ENCODE data around the gene UPK1A.

The UPK1A gene

DNA sequence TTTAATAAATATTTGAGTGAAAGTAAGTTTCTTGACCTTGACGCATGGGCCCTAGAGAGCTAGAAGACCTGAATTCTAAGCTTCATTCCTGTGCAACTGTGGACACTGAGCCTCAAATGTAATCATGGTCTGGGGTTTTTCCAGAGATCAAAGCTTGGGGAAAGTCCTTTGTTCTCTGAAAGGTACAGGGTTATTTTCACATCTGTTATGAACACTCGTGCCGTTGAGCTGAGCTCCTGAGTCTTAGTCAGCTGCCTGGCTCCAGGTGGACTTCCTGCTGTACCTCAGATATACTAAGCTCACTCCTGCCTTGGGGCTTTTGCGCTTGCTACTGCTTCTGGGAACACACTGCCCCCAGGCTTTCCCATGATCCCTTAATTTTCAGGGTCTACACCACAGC is 30.5 kb downstream of the UPK1A start:
- DNase-seq (ENCODE audit: insufficient read length, low spot score), result no peak
- TF ChIP-seq, protein P1, sequence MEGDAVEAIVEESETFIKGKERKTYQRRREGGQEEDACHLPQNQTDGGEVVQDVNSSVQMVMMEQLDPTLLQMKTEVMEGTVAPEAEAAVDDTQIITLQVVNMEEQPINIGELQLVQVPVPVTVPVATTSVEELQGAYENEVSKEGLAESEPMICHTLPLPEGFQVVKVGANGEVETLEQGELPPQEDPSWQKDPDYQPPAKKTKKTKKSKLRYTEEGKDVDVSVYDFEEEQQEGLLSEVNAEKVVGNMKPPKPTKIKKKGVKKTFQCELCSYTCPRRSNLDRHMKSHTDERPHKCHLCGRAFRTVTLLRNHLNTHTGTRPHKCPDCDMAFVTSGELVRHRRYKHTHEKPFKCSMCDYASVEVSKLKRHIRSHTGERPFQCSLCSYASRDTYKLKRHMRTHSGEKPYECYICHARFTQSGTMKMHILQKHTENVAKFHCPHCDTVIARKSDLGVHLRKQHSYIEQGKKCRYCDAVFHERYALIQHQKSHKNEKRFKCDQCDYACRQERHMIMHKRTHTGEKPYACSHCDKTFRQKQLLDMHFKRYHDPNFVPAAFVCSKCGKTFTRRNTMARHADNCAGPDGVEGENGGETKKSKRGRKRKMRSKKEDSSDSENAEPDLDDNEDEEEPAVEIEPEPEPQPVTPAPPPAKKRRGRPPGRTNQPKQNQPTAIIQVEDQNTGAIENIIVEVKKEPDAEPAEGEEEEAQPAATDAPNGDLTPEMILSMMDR (IDR thresholded peaks at IDR 0.05; ENCODE audit: insufficient read depth, missing control alignments), result no peak
- FAIRE-seq, result no peak

DNA sequence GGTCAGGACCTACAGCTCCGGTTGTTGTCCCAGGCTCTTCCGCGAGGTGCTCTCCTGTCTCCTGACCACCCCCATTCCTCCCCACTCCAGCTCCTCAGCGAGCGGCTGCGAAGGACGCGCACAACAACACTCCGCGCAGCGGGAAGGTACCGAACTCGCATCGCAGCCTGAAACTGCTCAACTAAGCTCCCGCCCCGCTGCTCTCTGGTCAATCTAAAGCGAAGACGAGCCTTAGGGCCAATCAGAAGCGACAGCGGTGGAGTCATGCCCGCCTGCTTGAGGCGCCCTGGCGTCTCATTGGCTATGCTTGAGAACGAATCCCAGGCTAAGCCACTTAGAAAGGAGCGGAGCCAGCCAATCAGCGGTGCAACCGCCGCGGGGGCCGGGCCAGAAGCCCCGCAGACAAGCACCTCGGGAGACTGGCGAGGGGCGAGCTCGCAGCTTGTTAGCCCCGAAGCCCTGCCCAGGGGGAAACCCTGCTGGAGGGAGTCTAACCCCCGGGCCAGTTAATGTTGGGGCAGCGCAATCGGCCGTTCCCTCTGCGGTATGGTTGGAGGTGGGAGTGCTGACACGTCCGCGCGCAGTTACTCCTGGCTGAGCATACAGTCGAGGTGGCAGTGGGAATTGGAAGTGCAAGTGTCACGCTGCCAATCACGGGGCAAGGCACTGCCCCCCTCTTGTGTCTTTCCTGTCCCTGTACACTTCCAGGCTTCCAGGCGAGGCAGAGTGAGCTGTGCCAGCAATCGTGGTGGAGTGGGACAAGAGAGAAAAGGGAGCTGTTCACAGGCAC is 36.1 kb downstream of the UPK1A start:
- TF ChIP-seq, protein P1 (IDR thresholded peaks at IDR 0.05; ENCODE audit: insufficient read depth, missing control alignments), result no peak
- FAIRE-seq (peak; percentile 6), DNase-seq (ENCODE audit: insufficient read length, low spot score) (peak; percentile 97)

DNA sequence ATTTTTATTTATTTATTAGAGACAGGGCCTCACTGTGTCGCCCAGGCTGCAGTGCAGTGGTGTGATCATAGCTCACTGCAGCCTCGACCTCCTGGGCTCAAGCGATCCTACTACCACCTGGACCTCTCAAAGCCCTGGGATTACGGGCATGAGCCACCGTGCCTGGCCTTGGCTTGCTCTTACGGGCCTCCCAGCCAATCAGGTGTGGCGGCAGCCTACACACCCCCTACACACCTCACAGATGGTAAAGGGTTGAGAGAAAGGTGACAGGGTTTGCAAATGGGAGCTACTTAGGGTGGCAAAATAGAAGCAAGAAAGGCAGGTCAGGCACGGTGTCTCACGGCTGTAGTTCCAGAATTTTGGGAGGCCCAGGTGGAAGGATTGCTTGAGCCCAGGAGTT is 37.0 kb downstream of the UPK1A start:
- no peak for DNase-seq (ENCODE audit: insufficient read length, low spot score)
- FAIRE-seq, result no peak
- TF ChIP-seq, protein P1 (IDR thresholded peaks at IDR 0.05; ENCODE audit: insufficient read depth, missing control alignments), result no peak

DNA sequence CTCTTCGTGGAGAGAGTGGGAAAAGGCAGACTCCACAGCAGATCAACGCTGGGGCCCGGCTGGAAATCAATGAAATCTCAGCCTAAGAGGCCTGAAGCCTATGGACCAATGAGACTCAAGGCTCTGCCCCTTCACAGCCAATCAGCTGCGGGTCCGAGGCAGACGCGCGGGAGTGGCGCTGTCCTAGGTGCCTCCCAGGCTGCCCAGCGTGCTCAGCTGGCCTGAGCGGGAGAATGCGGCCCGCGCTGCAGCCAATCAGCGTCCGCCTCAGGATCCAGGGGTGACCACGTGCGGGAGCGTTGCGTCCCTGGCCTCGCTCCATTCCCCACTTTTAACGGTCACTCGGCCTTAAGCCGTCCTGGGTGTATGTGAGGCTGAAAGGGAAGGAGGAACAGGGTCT is 37.9 kb downstream of the UPK1A start, which contains the start of gene ZBTB32:
ZBTB32 (plus strand) TSS at position 341 of the 400 bp plus-strand sequence. CDS start 10,069 bp downstream, outside the sequence.
- TF ChIP-seq, protein P1 (IDR thresholded peaks at IDR 0.05; ENCODE audit: insufficient read depth, missing control alignments), result no peak
- DNase-seq (ENCODE audit: insufficient read length, low spot score), result no peak
- FAIRE-seq, result no peak

DNA sequence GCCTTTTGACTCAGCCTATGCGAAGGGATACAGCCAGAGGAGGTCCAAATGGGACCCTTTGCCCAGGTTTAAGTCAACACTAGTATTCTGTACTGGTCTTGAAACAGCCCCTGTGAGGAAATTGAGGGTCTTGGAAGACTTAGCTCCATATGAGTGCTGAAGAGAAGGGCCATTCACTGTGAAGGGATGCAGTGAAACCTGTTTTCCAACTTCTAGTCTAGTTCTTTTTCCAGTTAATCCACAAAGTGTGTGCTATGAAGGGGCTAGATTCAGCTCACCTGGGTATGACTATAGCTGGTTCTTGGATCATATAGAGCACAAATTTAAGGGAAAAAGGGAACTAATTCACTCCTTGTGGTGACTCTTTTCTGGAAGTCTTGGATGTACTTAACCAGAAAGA is 42.1 kb downstream of the UPK1A start:
- FAIRE-seq, result no peak
- no peak for DNase-seq (ENCODE audit: insufficient read length, low spot score)

DNA sequence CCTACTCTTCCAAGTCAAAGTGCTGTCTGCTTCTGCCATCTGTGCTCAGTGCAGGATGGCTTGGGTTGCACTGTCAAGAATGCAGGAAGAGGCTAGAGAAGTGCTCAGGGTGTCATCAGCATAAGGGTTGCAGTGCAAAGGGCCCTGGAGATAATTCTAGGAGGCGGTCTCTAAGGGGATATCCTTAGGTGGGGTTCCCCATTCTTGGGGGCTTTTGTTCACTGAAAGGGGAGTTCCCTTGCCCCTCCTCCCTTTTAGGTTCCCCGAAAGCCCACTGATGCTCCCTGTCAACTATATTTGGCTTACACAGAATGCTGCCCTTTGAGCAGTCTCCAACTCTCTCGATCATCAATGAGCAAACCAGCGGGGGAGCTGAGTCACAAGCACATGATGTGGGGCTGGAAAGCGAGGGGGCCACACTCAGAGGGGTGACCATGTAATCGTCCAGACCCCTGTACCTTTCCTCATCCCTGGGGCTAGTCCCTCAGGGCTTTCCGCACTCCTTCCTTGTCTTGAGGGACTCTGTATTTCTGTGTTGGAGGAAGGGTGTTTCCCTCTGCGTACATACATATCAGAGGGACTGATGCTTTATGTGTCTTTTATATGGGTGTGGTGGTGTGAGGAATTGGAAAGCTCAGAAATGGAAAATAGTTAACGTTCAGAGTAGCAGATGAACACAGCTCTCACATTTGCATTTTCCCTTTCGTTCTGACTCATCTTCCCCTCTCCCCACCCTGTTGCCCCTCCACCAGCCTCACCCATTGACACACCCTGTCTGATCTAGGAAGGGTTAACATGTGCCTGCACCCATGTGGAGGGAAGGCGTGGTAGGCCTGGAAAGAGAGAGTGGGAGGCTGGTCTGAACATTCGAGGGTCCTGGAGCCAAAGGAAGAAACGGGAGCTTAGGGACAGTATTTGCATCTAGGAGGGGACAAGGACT is 44.7 kb downstream of the UPK1A start:
- FAIRE-seq, result no peak

More for the DNA sequence above, 42.1 kb downstream of the UPK1A start:
- TF ChIP-seq, protein P1 (IDR thresholded peaks at IDR 0.05; ENCODE audit: insufficient read depth, missing control alignments), result no peak

More for the DNA sequence above, 44.7 kb downstream of the UPK1A start:
- TF ChIP-seq, protein P1 (IDR thresholded peaks at IDR 0.05; ENCODE audit: insufficient read depth, missing control alignments), result no peak
- no peak for DNase-seq (ENCODE audit: insufficient read length, low spot score)

All from D721Med (cell line).